OCI-LY7 (cell line): ENCODE measurements around the gene BOD1. TPM values are rescaled to one million over a fixed set of nuclear protein-coding genes. Genes with fewer than 3 reads are reported as not detected.

ENCODE experiments used
- BruUV-seq: library from RNA; stranded (reverse); fragments of 400-500 nt; replicated peaks from 2 replicates; lab custom pipeline; 2021; lab: Mats Ljungman, UMichigan
- CTCF ChIA-PET: fragments of 300-600 bp; sonication (Branson Sonifier 250); formaldehyde crosslinking; loops from one replicate; lab custom pipeline; 2022; ENCODE audit warnings: antibody characterized with exemption; ENCODE audit not compliant: unreplicated experiment; lab: Charles Lee
- POLR2A ChIA-PET: fragments of 300-600 bp; sonication (Branson Sonifier 250); formaldehyde crosslinking; loops from one replicate; lab custom pipeline; 2022; ENCODE audit warnings: antibody characterized with exemption; lab: Charles Lee
- DNase-seq: peaks from one replicate; pipeline ENCODE4 v3.0.0-alpha.2; 2015; ENCODE audit warnings: low spot score
- H2AFZ ChIP-seq: fragments of 200-600 bp; sonication (generic), shearing (Covaris generic); 2 replicates; pipeline ENCODE4 v1.6.1; 2014; ENCODE audit warnings: mild to moderate bottlenecking, antibody characterized with exemption, low read length, moderate library complexity
- H3K27ac ChIP-seq: fragments of 200-600 bp; sonication (generic); 2 replicates; pipeline ENCODE4 v1.5.1; 2014; ENCODE audit warnings: mixed run types, low read depth, mild to moderate bottlenecking, moderate library complexity, low read length, inconsistent platforms; ENCODE audit not compliant: poor library complexity, severe bottlenecking
- H3K36me3 ChIP-seq: fragments of 200-600 bp; sonication (generic); 2 replicates; pipeline ENCODE4 v1.6.1; 2014; ENCODE audit warnings: mild to moderate bottlenecking, antibody characterized with exemption, low read length, moderate library complexity, mixed read lengths; ENCODE audit not compliant: insufficient read depth
- H3K4me1 ChIP-seq: fragments of 200-600 bp; sonication (generic); 2 replicates; pipeline ENCODE4 v1.5.1; 2014; ENCODE audit warnings: mild to moderate bottlenecking, low read length; ENCODE audit not compliant: insufficient read depth, poor library complexity, severe bottlenecking
- H3K4me2 ChIP-seq: fragments of 200-600 bp; sonication (generic); 2 replicates; pipeline ENCODE4 v1.6.1; 2014; ENCODE audit warnings: mild to moderate bottlenecking, low read length
- H3K4me3 ChIP-seq: fragments of 200-600 bp; sonication (generic); 2 replicates; pipeline ENCODE4 v1.5.1; 2014; ENCODE audit warnings: mild to moderate bottlenecking, low read depth, low read length; ENCODE audit not compliant: poor library complexity, severe bottlenecking
- H3K79me2 ChIP-seq: fragments of 200-600 bp; sonication (generic); 2 replicates; pipeline ENCODE4 v1.6.1; 2016; ENCODE audit warnings: low read depth, mild to moderate bottlenecking, low read length, moderate library complexity, mixed read lengths; ENCODE audit not compliant: insufficient read depth
- H3K9me2 ChIP-seq: fragments of 200-600 bp; sonication (generic); 2 replicates; pipeline ENCODE4 v1.6.1; 2016; ENCODE audit warnings: mild to moderate bottlenecking, low read length, mixed read lengths; ENCODE audit not compliant: insufficient read depth
- H3K9me3 ChIP-seq: fragments of 200-600 bp; sonication (generic); 2 replicates; pipeline ENCODE4 v1.6.1; 2014; ENCODE audit warnings: mild to moderate bottlenecking, mixed run types, low read length, mixed read lengths
- H4K20me1 ChIP-seq: fragments of 200-600 bp; sonication (generic); 2 replicates; pipeline ENCODE4 v1.6.1; 2014; ENCODE audit warnings: mild to moderate bottlenecking, antibody characterized with exemption, low read length, moderate library complexity, mixed read lengths; ENCODE audit not compliant: insufficient read depth
- EZH2phosphoT487 ChIP-seq: fragments of 200-600 bp; sonication (generic); IDR thresholded peaks from 2 replicates; pipeline ENCODE4 v1.6.1; 2018; ENCODE audit warnings: low read depth, borderline replicate concordance, mild to moderate bottlenecking, mixed run types, antibody characterized with exemption, low read length, moderate library complexity, mixed read lengths
- intact Hi-C: fragments of 100-400 bp; cut with micrococcal nuclease; formaldehyde crosslinking; loops from one replicate; pipeline ENCODE4 v1.10.0; 2022; ENCODE audit not compliant: unreplicated experiment
- total RNA-seq, 2 experiments: library from RNA; depleted of rRNA in 1 of 2; stranded (reverse); fragments of >200 nt in 1 of 2; shearing (Covaris generic) in 1 of 2; gene quantifications; 2 replicates each; pipeline ENCODE4 v1.2.3, GENCODE V29; 2014 to 2022
- TF ChIP-seq, protein P1 (sequence below): fragments of 200-600 bp; sonication (generic); conservative IDR thresholded peaks from 2 replicates; pipeline ENCODE4 v1.5.1; 2014; ENCODE audit warnings: mild to moderate bottlenecking, antibody characterized with exemption, low read length, moderate library complexity, mixed read lengths

BOD1 gene
- total RNA-seq, 2 experiments from 2014 or later = 38.8 to 54.3 TPM

DNA sequence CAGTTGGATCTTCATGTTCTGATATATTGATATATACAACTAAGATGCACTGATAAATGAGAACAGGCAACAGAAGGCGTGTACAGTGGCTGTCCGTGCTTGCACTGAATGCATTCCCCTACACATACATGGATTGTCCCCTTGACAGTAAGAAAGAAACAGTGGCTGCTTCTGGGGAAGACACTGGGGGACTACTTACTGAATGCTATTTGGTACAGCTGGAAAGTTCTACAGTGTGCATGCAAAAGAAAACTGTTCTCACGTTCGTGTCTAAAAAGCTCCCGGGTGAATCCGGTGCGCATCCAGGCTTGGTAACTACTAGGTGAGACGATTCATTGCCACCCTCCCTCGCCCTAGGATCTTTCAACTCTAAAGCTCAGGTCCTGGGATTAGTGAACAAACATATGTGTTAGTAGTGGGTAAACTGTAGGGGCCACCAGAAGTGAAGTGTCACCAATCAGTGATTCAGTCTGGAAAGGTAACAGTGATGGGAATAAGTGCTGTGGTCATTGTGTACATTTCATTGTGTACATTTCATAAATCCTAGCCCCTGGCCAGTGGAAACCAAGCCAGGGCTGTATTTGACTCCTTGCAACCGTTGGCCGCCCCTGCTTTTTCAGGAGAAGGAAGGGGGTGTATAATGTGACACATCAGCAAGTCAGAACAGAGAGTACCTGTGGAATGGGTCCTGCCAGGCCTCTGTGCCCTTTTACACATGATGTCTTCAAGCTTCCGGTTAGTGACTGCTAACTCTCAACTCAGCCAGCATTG, 46.3 kb upstream of the BOD1 start:
- Histone ChIP-seq H3K4me1 (peaks cover 13% of the 10 kb centered on the region), H3K36me3 (no peaks in the 10 kb centered on the region), H3K4me2 (no peak overlapping the region), H4K20me1 (no peaks in the 10 kb centered on the region), H3K9me3 (no peaks in the 10 kb centered on the region), H3K27ac (no peak overlapping the region), H3K79me2 (no peaks in the 10 kb centered on the region), H3K4me3 (no peak overlapping the region), H2AFZ (no peak overlapping the region), H3K9me2 (no peaks in the 10 kb centered on the region)
- ChIA-PET POLR2A (interaction anchor here (0.5 kb wide), 1 partner anchor 250 kb away, joined by 4 read pairs; no protein-coding TSS in a partner anchor), CTCF (interaction anchor here (0.6 kb wide), 1 partner anchor 18 kb away, joined by 3 read pairs; no protein-coding TSS in a partner anchor)
- TF ChIP-seq EZH2phosphoT487 = no peak
- TF ChIP-seq, protein P1, sequence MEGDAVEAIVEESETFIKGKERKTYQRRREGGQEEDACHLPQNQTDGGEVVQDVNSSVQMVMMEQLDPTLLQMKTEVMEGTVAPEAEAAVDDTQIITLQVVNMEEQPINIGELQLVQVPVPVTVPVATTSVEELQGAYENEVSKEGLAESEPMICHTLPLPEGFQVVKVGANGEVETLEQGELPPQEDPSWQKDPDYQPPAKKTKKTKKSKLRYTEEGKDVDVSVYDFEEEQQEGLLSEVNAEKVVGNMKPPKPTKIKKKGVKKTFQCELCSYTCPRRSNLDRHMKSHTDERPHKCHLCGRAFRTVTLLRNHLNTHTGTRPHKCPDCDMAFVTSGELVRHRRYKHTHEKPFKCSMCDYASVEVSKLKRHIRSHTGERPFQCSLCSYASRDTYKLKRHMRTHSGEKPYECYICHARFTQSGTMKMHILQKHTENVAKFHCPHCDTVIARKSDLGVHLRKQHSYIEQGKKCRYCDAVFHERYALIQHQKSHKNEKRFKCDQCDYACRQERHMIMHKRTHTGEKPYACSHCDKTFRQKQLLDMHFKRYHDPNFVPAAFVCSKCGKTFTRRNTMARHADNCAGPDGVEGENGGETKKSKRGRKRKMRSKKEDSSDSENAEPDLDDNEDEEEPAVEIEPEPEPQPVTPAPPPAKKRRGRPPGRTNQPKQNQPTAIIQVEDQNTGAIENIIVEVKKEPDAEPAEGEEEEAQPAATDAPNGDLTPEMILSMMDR = no peak
- BruUV-seq = no TSS peak
- DNase-seq = no peak
- intact Hi-C loops = no loop called here

GRCh38 chr5:173660481-173661280, 44.2 kb upstream of the BOD1 start:
- intact Hi-C loops = no loop called here
- Histone ChIP-seq H3K4me3 (no peak overlapping the region), H3K36me3 (no peaks in the 10 kb centered on the region), H3K9me3 (no peaks in the 10 kb centered on the region), H4K20me1 (no peaks in the 10 kb centered on the region), H3K27ac (no peak overlapping the region), H3K4me2 (no peak overlapping the region), H3K79me2 (no peaks in the 10 kb centered on the region), H3K4me1 (peaks cover 13% of the 10 kb centered on the region), H2AFZ (no peak overlapping the region), H3K9me2 (no peaks in the 10 kb centered on the region)
- TF ChIP-seq, protein P1 = no peak
- no peak for TF ChIP-seq EZH2phosphoT487
- no peak for DNase-seq
- CTCF ChIA-PET = no interaction called here
- POLR2A ChIA-PET = interaction anchor here (0.5 to 1.3 kb wide), 4 partner anchors 14 to 23 kb away, joined by 3 read pairs; no protein-coding TSS in a partner anchor
- BruUV-seq = no TSS peak
